H1 (cell line): ENCODE measurements around the gene R3HDM2. TPM values are rescaled to one million over a fixed set of nuclear protein-coding genes. Genes with fewer than 3 reads are reported as not detected.

Experiments used
- CTCF ChIA-PET: fragments of 300-600 bp; sonication (Branson Sonifier 250); formaldehyde crosslinking; loops from one replicate; lab custom pipeline; 2021; ENCODE audit not compliant: partially characterized antibody; lab: Charles Lee
- POLR2A ChIA-PET: fragments of 300-600 bp; sonication (Branson Sonifier 250); formaldehyde crosslinking; loops from one replicate; lab custom pipeline; 2021; ENCODE audit warnings: inconsistent platforms; ENCODE audit not compliant: partially characterized antibody; lab: Charles Lee
- DNase-seq, 2 experiments: peaks; one replicate each; pipeline versions ENCODE4 v3.0.0 to v3.0.0-alpha.2; 2010 to 2022; ENCODE audit warnings: low spot score in 2 of 2, low read depth in 1 of 2, mixed read lengths in 1 of 2
- FAIRE-seq: peaks from 2 replicates; lab custom pipeline; 2011; peaks lifted over from hg19 to GRCh38; lab: Jason Lieb, UNC
- H2AFZ ChIP-seq: 2 replicates; pipeline ENCODE4 v1.8.1; 2012; ENCODE audit warnings: low read length, inconsistent platforms
- H2AK5ac ChIP-seq: 2 replicates; pipeline ENCODE4 v1.6.1; 2013; ENCODE audit warnings: low read depth, low read length
- H2BK120ac ChIP-seq: replicated peaks from 2 replicates; pipeline ENCODE3; 2013; ENCODE audit warnings: low read depth, low read length, inconsistent platforms
- H2BK12ac ChIP-seq: 2 replicates; pipeline ENCODE4 v1.6.1; 2013; ENCODE audit warnings: low read depth, low read length
- H2BK15ac ChIP-seq: 2 replicates; pipeline ENCODE4 v1.6.1; 2013; ENCODE audit warnings: low read length
- H2BK20ac ChIP-seq: 2 replicates; pipeline ENCODE4 v1.6.1; 2013; ENCODE audit warnings: low read length
- H2BK5ac ChIP-seq: 2 replicates; pipeline ENCODE4 v1.6.1; 2013; ENCODE audit warnings: low read depth, low read length
- H3K14ac ChIP-seq: 2 replicates; pipeline ENCODE4 v1.6.1; 2013; ENCODE audit warnings: inconsistent platforms; ENCODE audit not compliant: insufficient read length
- H3K18ac ChIP-seq: 2 replicates; pipeline ENCODE4 v1.6.1; 2013; ENCODE audit warnings: low read length; ENCODE audit errors: extremely low read depth
- H3K23ac ChIP-seq: 2 replicates; pipeline ENCODE4 v1.6.1; 2013; ENCODE audit warnings: inconsistent platforms; ENCODE audit not compliant: insufficient read length
- H3K23me2 ChIP-seq: 2 replicates; pipeline ENCODE4 v1.6.1; 2013; ENCODE audit warnings: low read depth, low read length
- H3K27ac ChIP-seq: 2 replicates; pipeline ENCODE4 v1.6.1; 2011; ENCODE audit warnings: low read depth, low read length, inconsistent platforms
- H3K27me3 ChIP-seq, 4 experiments: replicated peaks in 1 of 4; 1 replicate in 1 of 4; 2 replicates in 3 of 4; pipeline versions ENCODE4 v1.6.1 to v1.8.1; 2011 to 2013; ENCODE audit warnings: low read length in 3 of 4, mild to moderate bottlenecking in 3 of 4, inconsistent platforms in 2 of 4, mixed read lengths in 2 of 4, moderate library complexity in 1 of 4; ENCODE audit not compliant: control insufficient read depth in 3 of 4, insufficient read depth in 3 of 4; ENCODE audit errors: extremely low read depth in 1 of 4
- H3K36me3 ChIP-seq, 4 experiments: 2 replicates each; pipeline versions ENCODE4 v1.6.1 to v1.8.1; 2011 to 2013; ENCODE audit warnings: mild to moderate bottlenecking in 4 of 4, low read length in 3 of 4, moderate library complexity in 2 of 4, control low read depth in 1 of 4, inconsistent platforms in 1 of 4; ENCODE audit not compliant: insufficient read depth in 4 of 4, control insufficient read depth in 2 of 4
- H3K4ac ChIP-seq: replicated peaks from 2 replicates; pipeline ENCODE3; 2013; ENCODE audit warnings: low read length, low read depth, mixed read lengths, inconsistent platforms; ENCODE audit not compliant: insufficient read length
- H3K4me1 ChIP-seq, 4 experiments: replicated peaks in 1 of 4; 1 replicate in 1 of 4; 2 replicates in 3 of 4; pipeline versions ENCODE4 v1.6.1 to v1.8.1; 2011 to 2013; ENCODE audit warnings: low read length in 3 of 4, inconsistent platforms in 2 of 4, mixed read lengths in 1 of 4; ENCODE audit not compliant: insufficient read depth in 4 of 4, control insufficient read depth in 3 of 4
- H3K4me2 ChIP-seq, 2 experiments: 2 replicates each; pipeline versions ENCODE4 v1.6.1 to v1.8.1; 2011 to 2013; ENCODE audit warnings: low read depth in 2 of 2, low read length in 2 of 2, control low read depth in 1 of 2, inconsistent platforms in 1 of 2, mild to moderate bottlenecking in 1 of 2; ENCODE audit not compliant: insufficient read depth in 1 of 2
- H3K4me3 ChIP-seq, 4 experiments: fragments of 200-600, 300-600 bp in 1 of 4; sonication (generic), shearing (Covaris generic), sonication (Bioruptor Twin) in 1 of 4; 2 replicates each; pipeline versions ENCODE4 v1.5.1 to v1.8.1; 2011 to 2016; ENCODE audit warnings: low read length in 4 of 4, low read depth in 3 of 4, control low read depth in 2 of 4, inconsistent platforms in 2 of 4, mild to moderate bottlenecking in 2 of 4, mixed read lengths in 1 of 4, moderate library complexity in 1 of 4; ENCODE audit not compliant: insufficient read depth in 2 of 4; ENCODE audit errors: extremely low read depth in 1 of 4
- H3K56ac ChIP-seq: replicated peaks from 2 replicates; pipeline ENCODE3; 2013; ENCODE audit warnings: low read depth, mild to moderate bottlenecking, mixed read lengths, low read length, inconsistent platforms; ENCODE audit not compliant: insufficient read length
- H3K79me1 ChIP-seq: 2 replicates; pipeline ENCODE4 v1.6.1; 2013; ENCODE audit warnings: low read depth, low read length, control low read depth
- H3K79me2 ChIP-seq, 2 experiments: 2 replicates each; pipeline versions ENCODE4 v1.6.1 to v1.8.1; 2012 to 2013; ENCODE audit warnings: low read length in 2 of 2, mild to moderate bottlenecking in 2 of 2, inconsistent platforms in 1 of 2; ENCODE audit not compliant: insufficient read depth in 2 of 2, control insufficient read depth in 1 of 2
- H3K9ac ChIP-seq, 4 experiments: replicated peaks in 1 of 4; 1 replicate in 1 of 4; 2 replicates in 3 of 4; pipeline versions ENCODE4 v1.6.1 to v1.8.1; 2011 to 2013; ENCODE audit warnings: low read depth in 3 of 4, low read length in 3 of 4, control low read depth in 2 of 4, mild to moderate bottlenecking in 2 of 4, moderate library complexity in 2 of 4, inconsistent platforms in 1 of 4; ENCODE audit errors: extremely low read depth in 1 of 4
- H3K9me3 ChIP-seq, 2 experiments: 2 replicates each; pipeline versions ENCODE4 v1.6.1 to v1.8.1; 2012 to 2013; ENCODE audit warnings: mild to moderate bottlenecking in 2 of 2, moderate library complexity in 2 of 2, control low read depth in 1 of 2, inconsistent platforms in 1 of 2, low read depth in 1 of 2, low read length in 1 of 2, mixed read lengths in 1 of 2; ENCODE audit not compliant: insufficient read depth in 2 of 2
- H4K20me1 ChIP-seq, 2 experiments: replicated peaks in 1 of 2; 2 replicates each; pipeline versions ENCODE3 to v1.8.1; 2011 to 2013; ENCODE audit warnings: inconsistent platforms in 2 of 2, low read length in 2 of 2, mild to moderate bottlenecking in 1 of 2; ENCODE audit not compliant: insufficient read depth in 2 of 2, control insufficient read depth in 1 of 2
- H4K5ac ChIP-seq: 2 replicates; pipeline ENCODE4 v1.6.1; 2013; ENCODE audit warnings: low read length, low read depth, mixed read lengths, inconsistent platforms; ENCODE audit not compliant: insufficient read length
- H4K8ac ChIP-seq: 2 replicates; pipeline ENCODE4 v1.8.0; 2013; ENCODE audit warnings: mild to moderate bottlenecking, moderate library complexity, low read length, inconsistent platforms; ENCODE audit not compliant: insufficient read depth; ENCODE audit errors: extremely low read depth
- H4K91ac ChIP-seq: replicated peaks from 2 replicates; pipeline ENCODE3; 2013; ENCODE audit warnings: low read length, mixed read lengths, inconsistent platforms; ENCODE audit not compliant: insufficient read length
- WGBS, 2 experiments: shearing (Covaris generic) in 1 of 2; methylation state at CpG; one replicate each; pipeline versions ENCODE4 v1.1.6 to v1.1.7; 2013 to 2015; ENCODE audit warnings: low lambda C conversion rate in 2 of 2, mixed read lengths in 2 of 2, inconsistent platforms in 1 of 2, low coverage in 1 of 2, missing lambda C conversion rate in 1 of 2; ENCODE audit not compliant: insufficient replicate concordance in 2 of 2, insufficient coverage in 1 of 2, insufficient read length in 1 of 2; ENCODE audit errors: extremely low coverage in 1 of 2, missing lambda C conversion rate in 1 of 2; 5-methylcytosine and 5-hydroxymethylcytosine counted together
- polyA plus RNA-seq, 7 experiments: library from polyadenylated mRNA; depleted of rRNA in 3 of 7; stranded (reverse) in 5 of 7; unstranded in 2 of 7; fragments of >200 nt in 5 of 7; fragments of 200-250 nt in 2 of 7; gene quantifications; 1 replicate in 5 of 7; 2 replicates in 1 of 7; 4 replicates in 1 of 7; pipeline versions ENCODE4 v1.2.1 to v1.2.3, GENCODE V29; 2011 to 2013; ENCODE audit warnings: missing spikeins in 2 of 7, mixed read lengths in 2 of 7
- total RNA-seq: library from RNA; stranded (reverse); fragmentation: NEBNext Ultra II Directional; extraction: Animal tissue kit (Norgen Biotek cat#: 25700); gene quantifications from 2 replicates; pipeline ENCODE4 v1.2.1, GENCODE V29; 2021

The R3HDM2 gene
- total and polyA plus RNA-seq, 2 of the 8 experiments (the other 6 are each of a cell fraction or from before 2014, with no cell fraction given), result 25.6 to 27.0 TPM

DNA sequence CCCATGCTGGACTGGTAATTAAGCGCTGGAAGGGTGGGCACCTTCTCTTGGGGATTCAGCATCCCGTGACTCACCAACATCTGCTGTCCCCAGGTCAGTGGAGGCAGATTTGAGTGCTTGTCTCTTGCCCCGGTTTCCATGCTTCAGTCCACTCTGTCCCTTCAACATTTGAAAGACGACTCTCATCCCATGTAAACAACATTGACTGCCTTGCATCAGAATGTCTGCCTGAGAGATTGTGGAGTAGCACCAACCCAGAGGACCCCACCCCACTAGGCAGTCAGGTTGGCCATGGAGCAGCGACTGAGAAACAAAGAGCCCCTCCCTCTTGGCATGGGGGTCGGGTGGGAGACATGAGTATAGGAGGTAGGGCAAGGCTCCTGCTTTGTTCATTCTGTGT lies 174.9 kb downstream of the R3HDM2 start:
- H2BK20ac ChIP-seq, result no peak overlapping the region
- no peak overlapping the region for H2BK5ac ChIP-seq
- WGBS, 2 experiments, result 94% methylated on average over 6 of the region's 6 CpGs; no CpG with 5 or more reads in 1 of the 2 experiments
- H3K79me2 ChIP-seq, result no peaks in the 10 kb centered on the region
- DNase-seq (no peak), FAIRE-seq (no peak)
- H2BK12ac ChIP-seq, result no peak overlapping the region
- ChIA-PET POLR2A (interaction anchor here (1.5 to 2.1 kb wide), 2 partner anchors 19 to 200 kb away, joined by 4 to 7 read pairs; partner anchors contain the start of gene INHBE), CTCF (interaction anchor here (0.9 to 2.4 kb wide), 5 partner anchors 9 to 197 kb away, joined by 3 to 9 read pairs (median 3); no protein-coding TSS in a partner anchor)
- peaks cover 0 to 2% of the 10 kb centered on the region in 2 experiments for H4K20me1 ChIP-seq
- no peak overlapping the region; a peak in 1 of 7 replicates for H3K9ac ChIP-seq
- no peak overlapping the region for H4K5ac ChIP-seq
- no peak overlapping the region for H3K4me3 ChIP-seq
- H3K23me2 ChIP-seq, result no peaks in the 10 kb centered on the region
- H3K14ac ChIP-seq, result no peak overlapping the region
- no peak overlapping the region for H3K18ac ChIP-seq
- no peaks in the 10 kb centered on the region for H3K79me1 ChIP-seq
- no peak overlapping the region for H2BK120ac ChIP-seq
- H4K8ac ChIP-seq, result no peak overlapping the region
- no peak overlapping the region for H2AK5ac ChIP-seq
- H3K56ac ChIP-seq, result no peak overlapping the region
- peaks cover 2 to 14% (median 6%) of the 10 kb centered on the region in 4 experiments; a peak in 5 of 8 replicates for H3K36me3 ChIP-seq
- H4K91ac ChIP-seq, result no peak overlapping the region
- no peak overlapping the region for H3K23ac ChIP-seq
- peaks cover 0 to 5% (median 2%) of the 10 kb centered on the region in 4 experiments; a peak in 5 of 7 replicates for H3K4me1 ChIP-seq
- no peak overlapping the region for H2BK15ac ChIP-seq
- no peak overlapping the region for H3K4ac ChIP-seq
- H3K9me3 ChIP-seq, result no peaks in the 10 kb centered on the region
- no peaks in the 10 kb centered on the region for H3K27me3 ChIP-seq
- H3K4me2 ChIP-seq, result no peak overlapping the region
- H2AFZ ChIP-seq, result no peak overlapping the region
- no peak overlapping the region for H3K27ac ChIP-seq
